Esophagus muscularis mucosa (tissue), 4 donors: ENCODE data around the gene SMYD4. TPM values are rescaled to one million over a fixed set of nuclear protein-coding genes. Genes with fewer than 3 reads are reported as not detected.
"Not testable (repeated sequence)": the region's sequence is repeated elsewhere in the genome, so short reads cannot be mapped to it uniquely, and the experiment has no call there.

Experiments
- DNase-seq: peaks from one replicate; pipeline ENCODE4 v3.0.0-alpha.2; 2017; ENCODE audit errors: extremely low spot score
- H3K27ac ChIP-seq, 4 donors: fragments of 200-600 bp; sonication (generic); replicated peaks in 1 of 4; 1 replicate in 3 of 4; 2 replicates in 1 of 4; pipeline ENCODE4 v1.5.1; 2016 to 2019; ENCODE audit warnings: mild to moderate bottlenecking in 1 of 4
- H3K27me3 ChIP-seq, 4 donors: fragments of 200-600 bp; sonication (generic); one replicate each; pipeline versions ENCODE4 v1.5.1 to v1.6.0; 2016 to 2019
- H3K36me3 ChIP-seq, 4 donors: fragments of 200-600 bp; sonication (generic); one replicate each; pipeline ENCODE4 v1.5.1; 2016 to 2019
- H3K4me1 ChIP-seq, 4 donors: fragments of 200-600 bp; sonication (generic); one replicate each; pipeline ENCODE4 v1.5.1; 2016 to 2019
- H3K4me3 ChIP-seq, 4 donors: fragments of 200-600 bp; sonication (generic); 1 replicate in 2 of 4; 2 replicates in 2 of 4; pipeline ENCODE4 v1.5.1; 2016 to 2019; ENCODE audit warnings: mild to moderate bottlenecking in 4 of 4, moderate library complexity in 1 of 4
- H3K9me3 ChIP-seq, 4 donors: fragments of 200-600 bp; sonication (generic); 1 replicate in 3 of 4; 2 replicates in 1 of 4; pipeline ENCODE4 v1.5.1; 2016 to 2019
- CTCF ChIP-seq, 3 experiments: fragments of 200-600 bp in 2 of 3; fragments of 450-650 bp in 1 of 3; sonication (generic) in 2 of 3; IDR thresholded peaks; one replicate each; pipeline ENCODE4 v1.5.1; 2017 to 2019; ENCODE audit warnings: antibody characterized with exemption in 3 of 3, mild to moderate bottlenecking in 2 of 3, moderate library complexity in 1 of 3
- EP300 ChIP-seq: sonication (generic); formaldehyde crosslinking; IDR thresholded peaks from one replicate; pipeline ENCODE4 v1.6.1; 2017; ENCODE audit warnings: antibody characterized with exemption
- POLR2A ChIP-seq: fragments of 450-650 bp; IDR thresholded peaks from one replicate; pipeline ENCODE4 v1.6.1; 2017; ENCODE audit warnings: antibody characterized with exemption, moderate library complexity, mild to moderate bottlenecking, low read depth
- POLR2AphosphoS5 ChIP-seq, 2 donors: sonication (generic); formaldehyde crosslinking; IDR thresholded peaks; one replicate each; pipeline ENCODE4 v1.6.1; 2017; ENCODE audit warnings: antibody characterized with exemption in 2 of 2
- WGBS: methylation state at CpG from one replicate; pipeline ENCODE4 v1.1.5; 2018; 5-methylcytosine and 5-hydroxymethylcytosine counted together
- intact Hi-C: fragments of 100-400 bp; cut with DNase I; formaldehyde crosslinking; loops from one replicate; pipeline ENCODE4 v1.15.1; 2023
- total RNA-seq, 4 donors: library from RNA; depleted of rRNA; stranded (reverse); fragments of >200 nt; gene quantifications; one replicate each; pipeline versions ENCODE4 v1.1.0 to v1.2.1, GENCODE V29; 2016

Gene SMYD4
- total RNA-seq, 4 donors from 2014 or later = 10.3 to 14.8 (median 11.9) TPM

DNA sequence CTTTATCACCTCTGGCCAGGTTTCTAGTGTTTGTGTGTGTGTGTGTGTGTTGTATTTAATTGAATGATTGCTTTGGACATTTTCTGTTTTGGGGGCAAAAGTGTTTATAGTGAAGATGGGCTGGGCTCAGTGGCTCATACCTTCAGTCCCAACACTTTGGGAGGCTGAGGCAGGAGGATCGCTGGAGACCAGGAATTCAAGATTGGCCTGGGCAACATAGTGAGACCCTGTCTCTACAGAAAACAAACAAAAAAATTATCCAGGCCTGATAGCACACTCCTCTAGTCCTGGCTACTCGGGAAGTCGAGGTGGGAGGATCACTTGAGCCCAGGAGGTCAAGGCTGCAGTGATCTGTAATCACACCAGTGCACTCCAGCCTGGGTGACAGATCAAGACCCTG lies 37.6 kb upstream of the SMYD4 start:
- H3K9me3 ChIP-seq = no peaks in the 10 kb centered on the region
- WGBS = 85% methylated on average over 3 of the region's 3 CpGs
- intact Hi-C loops = loop anchor here (10.0 kb wide), 1 partner anchor 73 kb away; no protein-coding TSS in a partner anchor

GRCh38 chr17:1865252-1866037 lies 35.7 kb upstream of the SMYD4 start:
- intact Hi-C loops = loop anchor here (10.0 kb wide), 1 partner anchor 71 kb away; no protein-coding TSS in a partner anchor
- no peak for DNase-seq
- Histone ChIP-seq H3K4me1 (peaks cover 0 to 7% (median 0%) of the 10 kb centered on the region in 4 donors), H3K9me3 (no peaks in the 10 kb centered on the region), H3K27me3 (no peaks in the 10 kb centered on the region), H3K4me3 (no peak overlapping the region), H3K36me3 (peaks cover 0 to 38% (median 7%) of the 10 kb centered on the region in 4 donors), H3K27ac (no peak overlapping the region)
- 64% methylated on average over 17 of the region's 17 CpGs for WGBS
- TF ChIP-seq CTCF (IDR thresholded peaks at IDR 0.05) = peak; percentile 53 to 70 (median 59)
- TF ChIP-seq POLR2AphosphoS5 (IDR thresholded peaks at IDR 0.05) = no peak

More for the DNA sequence above, 37.6 kb upstream of the SMYD4 start:
- DNase-seq = no peak
- Histone ChIP-seq H3K4me1 (no peaks in the 10 kb centered on the region), H3K36me3 (peaks cover 0 to 43% (median 8%) of the 10 kb centered on the region in 4 donors), H3K27ac (no peak overlapping the region), H3K27me3 (no peaks in the 10 kb centered on the region), H3K4me3 (no peak overlapping the region)
- TF ChIP-seq POLR2A = no peak
- TF ChIP-seq CTCF (IDR thresholded peaks at IDR 0.05) = no peak
- TF ChIP-seq EP300 = no peak
- no peak for TF ChIP-seq POLR2AphosphoS5 (IDR thresholded peaks at IDR 0.05)

GRCh38 chr17:1861391-1862010 lies 31.8 kb upstream of the SMYD4 start:
- peaks cover 0 to 7% (median 0%) of the 10 kb centered on the region in 4 donors for H3K4me1 ChIP-seq
- H3K4me3 ChIP-seq = peak overlapping the region in 1 of 4 donors; percentile 3
- H3K27ac ChIP-seq = peak overlapping the region; percentile 55 to 70 (median 62)
- no peaks in the 10 kb centered on the region for H3K9me3 ChIP-seq
- 76% methylated on average over 16 of the region's 16 CpGs for WGBS
- peaks cover 4 to 37% (median 22%) of the 10 kb centered on the region in 4 donors for H3K36me3 ChIP-seq
- TF ChIP-seq CTCF (IDR thresholded peaks at IDR 0.05) (no peak), POLR2AphosphoS5 (IDR thresholded peaks at IDR 0.05) (peak; percentile 20 to 26)
- DNase-seq = no peak
- intact Hi-C loops = loop anchor here (5.0 to 10.0 kb wide), 2 partner anchors 67 to 139 kb away; partner anchors contain the start of gene WDR81
- no peaks in the 10 kb centered on the region for H3K27me3 ChIP-seq

DNA sequence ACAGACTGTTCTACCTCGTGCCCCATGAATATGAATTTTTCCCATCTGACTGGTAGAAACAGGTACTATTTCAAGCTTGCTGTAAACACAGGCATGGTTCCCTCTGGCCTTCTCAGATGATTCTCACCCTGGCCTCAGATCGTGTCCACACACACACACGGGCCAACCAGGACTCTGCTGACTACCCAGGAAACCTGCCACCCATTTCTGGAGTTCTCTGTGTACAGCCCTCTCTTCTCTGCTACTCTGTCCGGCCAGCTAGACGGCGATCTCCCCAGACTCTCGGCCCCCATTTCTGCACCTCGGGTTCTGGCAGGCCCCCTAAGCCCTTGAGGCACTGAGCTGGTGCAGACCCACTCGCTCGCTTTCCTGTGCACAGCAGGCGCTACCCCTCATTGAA lies 31.3 kb upstream of the SMYD4 start:
- no peaks in the 10 kb centered on the region for H3K27me3 ChIP-seq
- DNase-seq = no peak
- peak overlapping the region; percentile 55 to 70 (median 62) for H3K27ac ChIP-seq
- WGBS = 81% methylated on average over 11 of the region's 11 CpGs
- no peak for TF ChIP-seq POLR2A
- TF ChIP-seq CTCF (IDR thresholded peaks at IDR 0.05) = no peak
- TF ChIP-seq EP300 = no peak
- TF ChIP-seq POLR2AphosphoS5 (IDR thresholded peaks at IDR 0.05) = no peak
- peaks cover 4 to 41% (median 23%) of the 10 kb centered on the region in 4 donors for H3K36me3 ChIP-seq
- intact Hi-C loops = loop anchor here (5.0 to 10.0 kb wide), 2 partner anchors 66 to 139 kb away; partner anchors contain the start of gene WDR81
- peaks cover 0 to 7% (median 0%) of the 10 kb centered on the region in 4 donors for H3K4me1 ChIP-seq
- H3K9me3 ChIP-seq = no peaks in the 10 kb centered on the region
- H3K4me3 ChIP-seq = peak overlapping the region in 1 of 4 donors; percentile 3

DNA sequence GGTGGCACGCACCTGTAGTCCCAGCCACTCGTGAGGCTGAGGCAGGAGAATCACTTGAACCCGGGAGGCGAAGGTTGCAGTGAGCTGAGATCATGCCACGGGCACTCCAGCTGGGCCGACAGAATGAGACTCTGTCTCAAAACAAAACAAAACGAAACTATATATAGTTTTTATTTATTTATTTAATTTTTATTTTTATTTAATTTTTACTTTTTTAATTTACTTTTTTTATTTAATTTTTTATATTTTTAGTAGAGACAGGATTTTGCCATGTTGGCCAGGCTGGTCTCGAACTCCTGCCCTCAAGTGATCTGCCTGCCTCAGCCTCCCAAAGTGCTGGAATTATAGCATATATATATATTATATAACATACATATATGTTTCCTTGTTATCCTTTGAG lies 26.8 kb upstream of the SMYD4 start:
- DNase-seq, H3K9me3 ChIP-seq, intact Hi-C loops, H3K4me3 ChIP-seq, H3K4me1 ChIP-seq, H3K27me3 ChIP-seq, H3K27ac ChIP-seq: not testable (repeated sequence)
- 97% methylated on average over 8 of the region's 8 CpGs for WGBS
- H3K36me3 ChIP-seq = peaks cover 30 to 76% (median 48%) of the 10 kb centered on the region in 4 donors
